Measurements from ENCODE around the gene PCNX2. TPM values are rescaled to one million over a fixed set of nuclear protein-coding genes. Genes with fewer than 3 reads are reported as not detected.
A peak's percentile ranks its signal among the peaks of the same experiment; 100 is the strongest.

Gene PCNX2
- total and polyA plus RNA-seq, 4 donors, result 2.0 to 15.1 (median 6.4) TPM

DNA sequence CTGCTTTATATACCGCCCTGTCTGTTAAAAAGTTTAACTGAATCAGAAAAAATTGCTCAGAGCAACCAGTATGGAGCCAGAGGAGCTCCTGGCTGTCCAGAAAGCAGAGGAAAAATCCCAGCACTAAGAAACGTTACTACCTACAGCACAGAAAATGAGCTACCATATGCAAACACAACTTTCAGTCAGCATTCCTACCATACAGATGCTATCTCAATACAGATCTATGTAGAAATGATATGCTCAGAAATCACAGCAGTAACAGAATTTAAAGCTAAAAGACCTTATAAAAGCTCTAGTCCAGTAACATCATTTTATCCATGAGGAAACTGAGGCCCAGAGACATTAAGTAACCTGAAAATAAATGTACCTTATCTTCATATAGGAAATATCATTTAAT is 38.7 kb downstream of the PCNX2 start:
- Histone ChIP-seq H3K27ac (ENCODE audit: low read depth in 1 of 2, low read length in 1 of 2) (no peak overlapping the region), H3K36me3 (ENCODE audit: control insufficient read depth in 4 of 4, insufficient read depth in 4 of 4, low read length in 4 of 4) (peaks cover 0 to 6% (median 2%) of the 10 kb centered on the region in 4 donors), H3K27me3 (ENCODE audit: control insufficient read depth in 3 of 3, insufficient read depth in 3 of 3, low read length in 2 of 3) (no peaks in the 10 kb centered on the region), H3K4me1 (ENCODE audit: control insufficient read depth in 5 of 5, insufficient read depth in 5 of 5, low read length in 5 of 5) (peaks cover 0 to 20% (median 0%) of the 10 kb centered on the region in 5 donors), H3K9me3 (ENCODE audit: control insufficient read depth in 4 of 4, insufficient read depth in 3 of 4, low read length in 3 of 4) (peaks cover 0 to 2% (median 0%) of the 10 kb centered on the region in 4 donors), H3K9ac (ENCODE audit: insufficient read depth in 1 of 2, low read length in 2 of 2) (no peak overlapping the region), H3K4me3 (no peak overlapping the region)
- no peak for TF ChIP-seq CTCF (IDR thresholded peaks at IDR 0.05; ENCODE audit: control extremely low read depth, extremely low read depth)
- ATAC-seq (ENCODE audit: insufficient read depth, low FRiP score) (no peak), DNase-seq (no peak)
- 91 to 94% methylated on average over 2 of the region's 2 CpGs for WGBS, 2 donors

DNA sequence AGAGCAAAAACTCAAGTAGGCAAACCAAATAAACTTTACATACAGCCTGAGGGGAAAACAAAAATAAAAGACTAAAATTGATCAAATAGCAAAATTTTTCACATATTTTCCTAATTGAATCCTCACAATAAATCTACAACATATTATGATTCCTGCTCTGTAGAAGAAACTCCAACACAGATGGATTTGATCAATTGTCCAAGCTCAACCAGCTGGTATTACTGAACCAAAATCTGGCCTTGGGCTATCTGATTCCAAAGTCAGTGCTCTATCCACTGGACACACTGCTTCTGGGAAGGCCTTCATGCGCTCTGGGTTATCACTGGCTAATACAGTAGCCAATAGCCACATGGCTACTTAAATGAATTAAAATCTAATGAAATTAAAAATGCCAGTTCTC is 39.3 kb downstream of the PCNX2 start:
- no peak overlapping the region for H3K4me3 ChIP-seq
- peaks cover 0 to 20% (median 0%) of the 10 kb centered on the region in 5 donors for H3K4me1 ChIP-seq (ENCODE audit: control insufficient read depth in 5 of 5, insufficient read depth in 5 of 5, low read length in 5 of 5)
- H3K36me3 ChIP-seq (ENCODE audit: control insufficient read depth in 4 of 4, insufficient read depth in 4 of 4, low read length in 4 of 4), result peaks cover 0 to 6% (median 2%) of the 10 kb centered on the region in 4 donors
- peaks cover 0 to 2% (median 0%) of the 10 kb centered on the region in 4 donors for H3K9me3 ChIP-seq (ENCODE audit: control insufficient read depth in 4 of 4, insufficient read depth in 3 of 4, low read length in 3 of 4)
- DNase-seq (no peak), ATAC-seq (ENCODE audit: insufficient read depth, low FRiP score) (no peak)
- 99 to 100% methylated on average over 1 of the region's 1 CpG for WGBS, 2 donors
- no peak overlapping the region for H3K9ac ChIP-seq (ENCODE audit: insufficient read depth in 1 of 2, low read length in 2 of 2)
- no peak overlapping the region for H3K27ac ChIP-seq (ENCODE audit: low read depth in 1 of 2, low read length in 1 of 2)
- H3K27me3 ChIP-seq (ENCODE audit: control insufficient read depth in 3 of 3, insufficient read depth in 3 of 3, low read length in 2 of 3), result no peaks in the 10 kb centered on the region
- TF ChIP-seq CTCF (IDR thresholded peaks at IDR 0.05; ENCODE audit: control extremely low read depth, extremely low read depth), result no peak

DNA sequence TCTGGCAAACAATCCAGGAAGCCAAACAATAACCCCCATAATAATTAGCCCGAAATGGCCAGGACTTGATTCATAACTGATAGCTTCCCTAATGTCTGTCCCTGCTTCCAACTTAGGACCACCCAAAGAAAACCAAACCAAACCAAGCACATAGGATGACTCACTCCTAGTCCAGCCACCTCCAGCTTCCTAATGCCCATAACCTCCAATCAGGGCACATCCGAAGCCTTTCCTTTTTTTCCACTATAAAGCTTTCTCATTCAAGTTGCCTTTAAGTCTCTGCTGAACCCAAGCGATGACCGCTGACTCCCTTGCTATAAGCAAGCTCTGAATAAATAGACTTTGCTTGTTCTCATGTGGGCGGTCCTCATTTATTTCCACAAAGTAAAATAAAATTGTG is 40.4 kb downstream of the PCNX2 start:
- no peak for TF ChIP-seq CTCF (IDR thresholded peaks at IDR 0.05; ENCODE audit: control extremely low read depth, extremely low read depth)
- no peak for ATAC-seq (ENCODE audit: insufficient read depth, low FRiP score)
- WGBS, 2 donors, result 93 to 96% methylated on average over 5 of the region's 5 CpGs

GRCh38 chr1:233253832-233254331 is 41.6 kb downstream of the PCNX2 start:
- 65 to 80% methylated on average over 1 of the region's 1 CpG for WGBS, 2 donors
- no peak for TF ChIP-seq CTCF (IDR thresholded peaks at IDR 0.05; ENCODE audit: control extremely low read depth, extremely low read depth)
- no peak for ATAC-seq (ENCODE audit: insufficient read depth, low FRiP score)

More for the DNA sequence above, 40.4 kb downstream of the PCNX2 start:
- Histone ChIP-seq H3K27ac (ENCODE audit: low read depth in 1 of 2, low read length in 1 of 2) (no peak overlapping the region), H3K9ac (ENCODE audit: insufficient read depth in 1 of 2, low read length in 2 of 2) (no peak overlapping the region), H3K4me1 (ENCODE audit: control insufficient read depth in 5 of 5, insufficient read depth in 5 of 5, low read length in 5 of 5) (peaks cover 0 to 26% (median 0%) of the 10 kb centered on the region in 5 donors), H3K9me3 (ENCODE audit: control insufficient read depth in 4 of 4, insufficient read depth in 3 of 4, low read length in 3 of 4) (peaks cover 0 to 2% (median 0%) of the 10 kb centered on the region in 4 donors), H3K4me3 (no peak overlapping the region), H3K27me3 (ENCODE audit: control insufficient read depth in 3 of 3, insufficient read depth in 3 of 3, low read length in 2 of 3) (no peaks in the 10 kb centered on the region), H3K36me3 (ENCODE audit: control insufficient read depth in 4 of 4, insufficient read depth in 4 of 4, low read length in 4 of 4) (peaks cover 0 to 6% (median 2%) of the 10 kb centered on the region in 4 donors)
- no peak for DNase-seq

More at GRCh38 chr1:233253832-233254331, 41.6 kb downstream of the PCNX2 start:
- Histone ChIP-seq H3K36me3 (ENCODE audit: control insufficient read depth in 4 of 4, insufficient read depth in 4 of 4, low read length in 4 of 4) (peaks cover 0 to 6% (median 2%) of the 10 kb centered on the region in 4 donors), H3K4me3 (no peak overlapping the region), H3K9ac (ENCODE audit: insufficient read depth in 1 of 2, low read length in 2 of 2) (no peak overlapping the region), H3K27me3 (ENCODE audit: control insufficient read depth in 3 of 3, insufficient read depth in 3 of 3, low read length in 2 of 3) (no peaks in the 10 kb centered on the region), H3K27ac (ENCODE audit: low read depth in 1 of 2, low read length in 1 of 2) (no peak overlapping the region), H3K4me1 (ENCODE audit: control insufficient read depth in 5 of 5, insufficient read depth in 5 of 5, low read length in 5 of 5) (peaks cover 0 to 26% (median 0%) of the 10 kb centered on the region in 5 donors), H3K9me3 (ENCODE audit: control insufficient read depth in 4 of 4, insufficient read depth in 3 of 4, low read length in 3 of 4) (peaks cover 0 to under 1% (median 0%) of the 10 kb centered on the region in 4 donors)
- DNase-seq, result peak; percentile 20 to 73 (median 58)
